ENCODE measurements around the gene MARCHF10.

MARCHF10 gene

GRCh38 chr17:62678214-62678919 lies 129.7 kb downstream of the MARCHF10 start:
- no peak for DNase-seq (ENCODE audit: low read depth, low spot score)

- no peak for DNase-seq (ENCODE audit: low read depth, low spot score)
These were observed 131.0 kb downstream of the MARCHF10 start for GRCh38 chr17:62676952-62677596.

GRCh38 chr17:62676231-62676943 lies 131.7 kb downstream of the MARCHF10 start:
- no peak for DNase-seq (ENCODE audit: low read depth, low spot score)

- DNase-seq (ENCODE audit: low read depth, low spot score): no peak
These were observed 132.4 kb downstream of the MARCHF10 start for GRCh38 chr17:62675701-62676100.

GRCh38 chr17:62675260-62675659 lies 132.9 kb downstream of the MARCHF10 start:
- DNase-seq (ENCODE audit: low read depth, low spot score): no peak

- no peak for DNase-seq (ENCODE audit: low read depth, low spot score)
These were observed 133.3 kb downstream of the MARCHF10 start for GRCh38 chr17:62674841-62675240.

GRCh38 chr17:62674363-62674739 lies 133.8 kb downstream of the MARCHF10 start:
- no peak for DNase-seq (ENCODE audit: low read depth, low spot score)

- no peak for DNase-seq (ENCODE audit: low read depth, low spot score)
These were observed 134.3 kb downstream of the MARCHF10 start for GRCh38 chr17:62673614-62674362.

GRCh38 chr17:62672957-62673356 lies 135.2 kb downstream of the MARCHF10 start:
- DNase-seq (ENCODE audit: low read depth, low spot score): no peak

- DNase-seq (ENCODE audit: low read depth, low spot score): no peak
These were observed 136.6 kb downstream of the MARCHF10 start for GRCh38 chr17:62671553-62671952.

GRCh38 chr17:62670202-62670821 lies 137.8 kb downstream of the MARCHF10 start:
- DNase-seq (ENCODE audit: low read depth, low spot score): peak; percentile 70

- DNase-seq (ENCODE audit: low read depth, low spot score): no peak
These were observed 139.9 kb downstream of the MARCHF10 start for GRCh38 chr17:62668091-62668804.

GRCh38 chr17:62666801-62667591 lies 141.1 kb downstream of the MARCHF10 start:
- no peak for DNase-seq (ENCODE audit: low read depth, low spot score)

GRCh38 chr17:62666061-62666800 lies 141.9 kb downstream of the MARCHF10 start:
- DNase-seq (ENCODE audit: low read depth, low spot score): no peak

GRCh38 chr17:62665599-62665998 lies 142.5 kb downstream of the MARCHF10 start:
- DNase-seq (ENCODE audit: low read depth, low spot score): no peak

GRCh38 chr17:62664336-62665120 lies 143.6 kb downstream of the MARCHF10 start:
- DNase-seq (ENCODE audit: low read depth, low spot score): no peak

- DNase-seq (ENCODE audit: low read depth, low spot score): no peak
These were observed 144.8 kb downstream of the MARCHF10 start for GRCh38 chr17:62663304-62663703.

- DNase-seq (ENCODE audit: low read depth, low spot score): no peak
These were observed 145.3 kb downstream of the MARCHF10 start for GRCh38 chr17:62662855-62663254.

GRCh38 chr17:62661337-62661736 lies 146.8 kb downstream of the MARCHF10 start:
- no peak for DNase-seq (ENCODE audit: low read depth, low spot score)

All from ELF-1 (cell line).